Heart right ventricle (tissue), 16 donors: ENCODE measurements around the gene PAPPA. TPM values are rescaled to one million over a fixed set of nuclear protein-coding genes. Genes with fewer than 3 reads are reported as not detected.
A peak's percentile ranks its signal among the peaks of the same experiment; 100 is the strongest.

Experiments
- ATAC-seq, 8 donors: fragments of 200-7000 bp; cut with Tn5 transposase; one replicate each; pipeline ENCODE4 v1.9.1; 2020; ENCODE audit warnings: mild to moderate bottlenecking in 8 of 8, moderate library complexity in 8 of 8, moderate number of reproducible peaks in 1 of 8
- DNase-seq, 2 donors: peaks; one replicate each; pipeline ENCODE4 v3.0.0-alpha.2; 2020
- H3K27ac ChIP-seq, 10 donors: fragments of 200-600 bp; sonication (generic) in 2 of 10; one replicate each; pipeline versions ENCODE4 v1.5.0 to v1.8.0; 2020 to 2022; ENCODE audit warnings: mild to moderate bottlenecking in 3 of 10
- H3K27me3 ChIP-seq, 7 donors: fragments of 200-600 bp; one replicate each; pipeline ENCODE4 v1.8.0; 2021 to 2022; ENCODE audit warnings: mild to moderate bottlenecking in 2 of 7
- H3K36me3 ChIP-seq, 9 donors: fragments of 200-600 bp; sonication (generic) in 1 of 9; one replicate each; pipeline versions ENCODE4 v1.5.0 to v1.8.0; 2020 to 2022; ENCODE audit warnings: mild to moderate bottlenecking in 2 of 9
- H3K4me1 ChIP-seq, 9 donors: fragments of 200-600 bp; sonication (generic) in 1 of 9; one replicate each; pipeline versions ENCODE4 v1.5.0 to v1.8.0; 2020 to 2022; ENCODE audit warnings: mild to moderate bottlenecking in 4 of 9
- H3K4me3 ChIP-seq, 10 donors: fragments of 200-600 bp; sonication (generic) in 2 of 10; one replicate each; pipeline versions ENCODE4 v1.5.0 to v1.8.0; 2020 to 2022; ENCODE audit warnings: mild to moderate bottlenecking in 7 of 10, moderate library complexity in 2 of 10
- H3K9me3 ChIP-seq, 11 donors: fragments of 200-600 bp in 10 of 11; sonication (generic) in 2 of 11; one replicate each; pipeline versions ENCODE4 v1.5.0 to v1.8.0; 2013 to 2022; ENCODE audit warnings: mild to moderate bottlenecking in 2 of 11, control low read depth in 1 of 11, moderate library complexity in 1 of 11
- CTCF ChIP-seq, 9 donors: fragments of 200-600 bp; sonication (generic) in 2 of 9; IDR thresholded peaks; one replicate each; pipeline versions ENCODE4 v1.5.0 to v1.8.0; 2021 to 2022; ENCODE audit warnings: antibody characterized with exemption in 9 of 9, mild to moderate bottlenecking in 5 of 9, moderate library complexity in 1 of 9
- WGBS, 2 donors: extraction: QIAGEN DNeasy Blood & Tissue Kit; methylation state at CpG; one replicate each; pipeline ENCODE4 v1.1.7; 2013; ENCODE audit warnings: inconsistent platforms in 1 of 2; 5-methylcytosine and 5-hydroxymethylcytosine counted together
- intact Hi-C, 10 donors: fragments of 100-400 bp; cut with DNase I; formaldehyde crosslinking; loops; one replicate each; pipeline versions ENCODE4 v1.11.1 to v1.14.2; 2022
- polyA plus RNA-seq, 2 donors: library from polyadenylated mRNA; stranded (reverse); fragments of 200-250 nt; gene quantifications; one replicate each; pipeline ENCODE4 v1.2.3, GENCODE V29; 2013
- total RNA-seq, 10 donors: library from RNA; stranded (reverse); fragmentation: NEBNext Ultra II Directional in 3 of 10; extraction: Animal tissue kit (Norgen Biotek cat#: 25700) in 3 of 10; gene quantifications; one replicate each; pipeline versions ENCODE4 v1.2.1 to v1.2.4, GENCODE V29; 2021 to 2023
- donor health status: Arrhythmogenic right ventricular cardiomyopathy.
- donor health status: ischemic (EF 13 %, LVEDD 7.1; RV severe dilation, severe dysfunction).
- donor health status: healthy with polysubstance abuse.
- donor health status: DM: no; HTN: yes; CAD: no.
- donor health status: DM: no; HTN: no; CAD: no.
- donor health status: ischemic (EF 25% LVEDD 6.9; RV normal size, moderate dysfunction).
- donor health status: ischemic (EF 25% LVEDD 5.7; RV mildly dilated, moderate dysfunction).
- donor health status: healthy.
- donor health status: DM: yes; HTN: yes; CAD: no.
- donor health status: Ischemic cardiomyopathy.
- donor health status: ischemic (EF 35%, LVEDD 5.7; RV mildly dilated, moderate dysfunction).
- donor health status: nonischemic (EF 11% LVEDD 7.7; RV severe dilation, severe dysfunction).
- donor health status: DM: yes; HTN: yes; CAD: no.
- donor health status: PGD.
- donor health status: ischemic (EF 29% LVEDD 5.4; RV normal size, mild dysfunction).
- donor health status: nonischemic (EF 23%, LVEDD 6.1; RV moderate dilation, normal function).

The PAPPA gene
- total and polyA plus RNA-seq, 12 donors, result 0.15 to 3.4 (median 1.2) TPM

- no peak for ATAC-seq
Measured at GRCh38 chr9:116342061-116342460, 188.5 kb downstream of the PAPPA start.

GRCh38 chr9:116342941-116343340, 189.3 kb downstream of the PAPPA start:
- no peak for TF ChIP-seq CTCF (IDR thresholded peaks at IDR 0.05)
- no peak overlapping the region for H3K27ac ChIP-seq
- no peak overlapping the region for H3K4me3 ChIP-seq
- peaks cover 0 to 9% (median 0%) of the 10 kb centered on the region in 9 donors for H3K4me1 ChIP-seq
- ATAC-seq (no peak), DNase-seq (no peak)
- no peaks in the 10 kb centered on the region for H3K9me3 ChIP-seq
- H3K36me3 ChIP-seq, result no peaks in the 10 kb centered on the region
- intact Hi-C loops, result no loop called here
- no peaks in the 10 kb centered on the region for H3K27me3 ChIP-seq
- WGBS, 2 donors, result 76 to 89% methylated on average over 2 of the region's 2 CpGs

More at GRCh38 chr9:116342061-116342460, 188.5 kb downstream of the PAPPA start:
- intact Hi-C loops, result no loop called here
- Histone ChIP-seq H3K4me1 (peaks cover 0 to 9% (median 0%) of the 10 kb centered on the region in 9 donors), H3K9me3 (no peaks in the 10 kb centered on the region), H3K27ac (no peak overlapping the region), H3K4me3 (no peak overlapping the region), H3K36me3 (no peaks in the 10 kb centered on the region), H3K27me3 (no peaks in the 10 kb centered on the region)
- no peak for TF ChIP-seq CTCF (IDR thresholded peaks at IDR 0.05)
- WGBS, 2 donors, result 92 to 94% methylated on average over 1 of the region's 1 CpG
- DNase-seq, result no peak

GRCh38 chr9:116344416-116344815, 190.8 kb downstream of the PAPPA start:
- no peak for TF ChIP-seq CTCF (IDR thresholded peaks at IDR 0.05)
- ATAC-seq, result peak in 1 of 8 donors; percentile 44
- no peak for DNase-seq
- no peak overlapping the region for H3K4me3 ChIP-seq
- H3K9me3 ChIP-seq, result no peaks in the 10 kb centered on the region
- H3K4me1 ChIP-seq, result peaks cover 0 to 9% (median 0%) of the 10 kb centered on the region in 9 donors
- WGBS, 2 donors, result 71 to 93% methylated on average over 10 of the region's 10 CpGs
- no peaks in the 10 kb centered on the region for H3K36me3 ChIP-seq
- no peak overlapping the region for H3K27ac ChIP-seq
- intact Hi-C loops, result no loop called here
- H3K27me3 ChIP-seq, result no peaks in the 10 kb centered on the region

- H3K4me1 ChIP-seq, result peaks cover 0 to 9% (median 0%) of the 10 kb centered on the region in 9 donors
- no peak for TF ChIP-seq CTCF (IDR thresholded peaks at IDR 0.05)
- no peaks in the 10 kb centered on the region for H3K36me3 ChIP-seq
- no peaks in the 10 kb centered on the region for H3K27me3 ChIP-seq
- ATAC-seq, result no peak
- WGBS, 2 donors, result 81 to 83% methylated on average over 2 of the region's 2 CpGs
- DNase-seq, result no peak
- H3K4me3 ChIP-seq, result no peak overlapping the region
- H3K9me3 ChIP-seq, result no peaks in the 10 kb centered on the region
- intact Hi-C loops, result no loop called here
- H3K27ac ChIP-seq, result no peak overlapping the region
Measured at GRCh38 chr9:116345393-116345792, 191.8 kb downstream of the PAPPA start.
